PC-3 (cell line): ENCODE results near the gene RTKN. TPM values are rescaled to one million over a fixed set of nuclear protein-coding genes. Genes with fewer than 3 reads are reported as not detected.

Experiments used
- ATAC-seq: fragments of 200-7000 bp; cut with Tn5 transposase; 2 replicates; pipeline ENCODE4 v1.9.1; 2020; ENCODE audit warnings: mild to moderate bottlenecking, moderate library complexity
- BruUV-seq: library from RNA; stranded (reverse); fragments of 400-500 nt; replicated peaks from 2 replicates; lab custom pipeline; 2021; lab: Mats Ljungman, UMichigan
- CTCF ChIA-PET: fragments of 300-600 bp; sonication (Branson Sonifier 250); formaldehyde crosslinking; loops from one replicate; lab custom pipeline; 2022; ENCODE audit warnings: antibody characterized with exemption; lab: Charles Lee
- POLR2A ChIA-PET: fragments of 300-600 bp; sonication (Branson Sonifier 250); formaldehyde crosslinking; loops from one replicate; lab custom pipeline; 2022; ENCODE audit warnings: antibody characterized with exemption; ENCODE audit not compliant: unreplicated experiment; lab: Charles Lee
- DNase-seq: peaks from one replicate; pipeline ENCODE4 v3.0.0-alpha.2; 2015
- H2AFZ ChIP-seq: fragments of 300-600 bp; sonication (generic); 2 replicates; pipeline ENCODE4 v1.6.0; 2016; ENCODE audit warnings: antibody characterized with exemption, low read length
- H3F3A ChIP-seq: fragments of 300-600 bp; sonication (generic); one replicate; pipeline ENCODE4 v1.6.0; 2017; ENCODE audit warnings: antibody characterized with exemption, low read length, control low read depth, mild to moderate bottlenecking; ENCODE audit not compliant: unreplicated experiment
- H3K27ac ChIP-seq: fragments of 300-600 bp; sonication (generic); 2 replicates; pipeline ENCODE4 v1.5.1; 2016; ENCODE audit warnings: mild to moderate bottlenecking, low read length
- H3K27me3 ChIP-seq: fragments of 300-600 bp; sonication (generic); 2 replicates; pipeline ENCODE4 v1.6.1; 2016; ENCODE audit warnings: low read length, mixed read lengths
- H3K36me3 ChIP-seq: fragments of 300-600 bp; sonication (generic); 2 replicates; pipeline ENCODE4 v1.6.1; 2016; ENCODE audit warnings: low read depth, mixed run types, low read length, mixed read lengths
- H3K4me1 ChIP-seq: fragments of 300-600 bp; sonication (generic); 2 replicates; pipeline ENCODE4 v1.5.1; 2016; ENCODE audit warnings: low read length; ENCODE audit not compliant: insufficient read depth
- H3K4me2 ChIP-seq: fragments of 300-600 bp; sonication (generic); 2 replicates; pipeline ENCODE4 v1.6.0; 2016; ENCODE audit warnings: low read length
- H3K4me3 ChIP-seq: fragments of 300-600 bp; sonication (generic); 2 replicates; pipeline ENCODE4 v1.5.1; 2016; ENCODE audit warnings: mild to moderate bottlenecking, low read length, mixed read lengths
- H3K79me2 ChIP-seq: fragments of 300-600 bp; sonication (generic); 2 replicates; pipeline ENCODE4 v1.6.1; 2017; ENCODE audit warnings: low read length, mixed read lengths
- H3K9ac ChIP-seq: fragments of 300-600 bp; sonication (generic); 2 replicates; pipeline ENCODE4 v1.6.0; 2016; ENCODE audit warnings: mild to moderate bottlenecking, low read length
- H3K9me2 ChIP-seq: fragments of 300-600 bp; sonication (generic); replicated peaks from 2 replicates; pipeline ENCODE4 v1.6.1; 2016; ENCODE audit warnings: mixed run types, low read length, mixed read lengths
- H3K9me3 ChIP-seq: fragments of 300-600 bp; sonication (generic); 2 replicates; pipeline ENCODE4 v1.6.1; 2016; ENCODE audit warnings: low read length, mixed read lengths
- H4K20me1 ChIP-seq: fragments of 300-600 bp; sonication (generic); 2 replicates; pipeline ENCODE4 v1.6.1; 2016; ENCODE audit warnings: low read length, mixed read lengths
- EZH2 ChIP-seq: fragments of 300-600 bp; sonication (generic); IDR thresholded peaks from one replicate; pipeline ENCODE4 v1.6.1; 2017; ENCODE audit warnings: antibody characterized with exemption, mild to moderate bottlenecking, low read length; ENCODE audit not compliant: unreplicated experiment
- EZH2phosphoT487 ChIP-seq: fragments of 300-600 bp; sonication (generic); IDR thresholded peaks from 2 replicates; pipeline ENCODE4 v1.6.1; 2018; ENCODE audit warnings: mild to moderate bottlenecking, antibody characterized with exemption, low read length, borderline replicate concordance
- intact Hi-C: fragments of 100-400 bp; cut with micrococcal nuclease; formaldehyde crosslinking; loops from 2 replicates; pipeline ENCODE4 v1.9.0; 2023
- total RNA-seq: library from RNA; depleted of rRNA; stranded (reverse); fragments of >200 nt; gene quantifications from 2 replicates; pipeline ENCODE4 v1.2.3, GENCODE V29; 2014
- TF ChIP-seq, protein P1 (sequence below): fragments of 300-600 bp; sonication (generic); conservative IDR thresholded peaks from 2 replicates; pipeline ENCODE4 v1.5.1; 2017; ENCODE audit warnings: antibody characterized with exemption, low read depth, mild to moderate bottlenecking, low read length

Gene RTKN
- total RNA-seq, 1 experiment from 2014 or later = 90.5 TPM

DNA sequence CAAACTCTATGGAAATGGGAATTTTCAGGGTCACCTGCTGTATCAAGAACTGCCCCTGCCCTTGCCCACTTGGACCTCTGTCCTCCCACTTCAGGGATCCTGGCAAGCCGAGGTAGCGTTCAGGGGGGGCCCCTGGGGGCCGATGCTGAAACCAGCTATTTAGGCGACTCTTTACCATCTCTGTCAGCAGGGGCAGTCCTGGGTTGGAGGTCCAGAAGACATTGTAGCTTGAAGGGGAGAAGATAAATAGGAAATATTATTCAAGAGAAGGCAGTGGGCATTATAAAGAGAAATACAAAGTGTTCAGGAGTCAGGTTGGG is 21.0 kb upstream of the RTKN start:
- intact Hi-C loops = no loop called here
- H3K4me3 ChIP-seq = no peak overlapping the region
- H3K27me3 ChIP-seq = no peaks in the 10 kb centered on the region
- TF ChIP-seq EZH2phosphoT487 (no peak), EZH2 (no peak)
- TF ChIP-seq, protein P1, sequence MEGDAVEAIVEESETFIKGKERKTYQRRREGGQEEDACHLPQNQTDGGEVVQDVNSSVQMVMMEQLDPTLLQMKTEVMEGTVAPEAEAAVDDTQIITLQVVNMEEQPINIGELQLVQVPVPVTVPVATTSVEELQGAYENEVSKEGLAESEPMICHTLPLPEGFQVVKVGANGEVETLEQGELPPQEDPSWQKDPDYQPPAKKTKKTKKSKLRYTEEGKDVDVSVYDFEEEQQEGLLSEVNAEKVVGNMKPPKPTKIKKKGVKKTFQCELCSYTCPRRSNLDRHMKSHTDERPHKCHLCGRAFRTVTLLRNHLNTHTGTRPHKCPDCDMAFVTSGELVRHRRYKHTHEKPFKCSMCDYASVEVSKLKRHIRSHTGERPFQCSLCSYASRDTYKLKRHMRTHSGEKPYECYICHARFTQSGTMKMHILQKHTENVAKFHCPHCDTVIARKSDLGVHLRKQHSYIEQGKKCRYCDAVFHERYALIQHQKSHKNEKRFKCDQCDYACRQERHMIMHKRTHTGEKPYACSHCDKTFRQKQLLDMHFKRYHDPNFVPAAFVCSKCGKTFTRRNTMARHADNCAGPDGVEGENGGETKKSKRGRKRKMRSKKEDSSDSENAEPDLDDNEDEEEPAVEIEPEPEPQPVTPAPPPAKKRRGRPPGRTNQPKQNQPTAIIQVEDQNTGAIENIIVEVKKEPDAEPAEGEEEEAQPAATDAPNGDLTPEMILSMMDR = no peak
- H3K9me3 ChIP-seq = no peaks in the 10 kb centered on the region
- peaks cover 11% of the 10 kb centered on the region; the same call in 1 of the 2 replicates for H3K4me1 ChIP-seq
- H4K20me1 ChIP-seq = no peaks in the 10 kb centered on the region
- DNase-seq (no peak), ATAC-seq (no peak)
- no peaks in the 10 kb centered on the region for H3K9me2 ChIP-seq
- H3K4me2 ChIP-seq = no peak overlapping the region
- H3F3A ChIP-seq = no peaks in the 10 kb centered on the region
- peaks cover 5% of the 10 kb centered on the region; the same call in 1 of the 2 replicates for H3K36me3 ChIP-seq
- BruUV-seq = no TSS peak
- peaks cover 43% of the 10 kb centered on the region for H3K79me2 ChIP-seq
- H3K9ac ChIP-seq = no peak overlapping the region
- H2AFZ ChIP-seq = no peak overlapping the region
- POLR2A ChIA-PET = no interaction called here
- H3K27ac ChIP-seq = no peak overlapping the region
- CTCF ChIA-PET = no interaction called here

DNA sequence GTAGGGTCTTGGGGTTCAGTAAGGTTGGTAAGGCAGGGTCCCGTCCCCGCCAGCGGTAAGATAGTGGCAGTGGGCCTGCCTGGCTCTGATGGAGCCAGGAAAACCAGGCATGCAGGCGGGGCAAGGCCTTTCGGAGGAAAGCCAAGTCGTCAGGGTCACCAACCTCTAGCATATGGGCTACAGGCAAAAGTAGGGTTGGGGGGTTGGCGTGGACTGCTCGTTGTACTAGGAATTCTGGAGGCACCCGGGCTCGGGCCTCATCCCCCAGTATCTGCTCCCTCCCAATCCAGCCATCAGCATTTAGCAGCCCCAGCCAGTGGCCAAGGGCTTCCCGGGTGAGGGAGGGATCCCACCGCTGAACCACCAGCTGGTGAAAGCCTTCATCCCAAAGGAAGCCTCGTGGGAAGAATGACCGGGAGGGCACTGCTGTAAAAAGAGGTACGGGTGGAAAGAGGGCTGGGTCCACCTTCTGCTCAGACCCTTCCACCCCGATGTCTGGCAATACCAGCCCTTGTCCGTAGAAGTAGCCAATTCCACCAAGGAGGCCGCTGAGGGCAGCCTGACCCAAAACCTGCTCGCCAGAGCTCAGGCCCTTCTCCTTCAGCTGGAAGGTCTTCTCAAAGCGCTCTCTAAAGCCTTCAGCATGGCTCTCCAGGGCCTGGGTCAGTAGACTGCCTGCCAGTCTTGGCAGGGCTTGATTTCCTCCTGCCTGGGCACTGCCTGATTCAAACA is 20.5 kb upstream of the RTKN start:
- Histone ChIP-seq H3K9me3 (no peaks in the 10 kb centered on the region), H3K27ac (no peak overlapping the region), H3K4me1 (peaks cover 11% of the 10 kb centered on the region; the same call in 1 of the 2 replicates), H3K36me3 (peaks cover 5% of the 10 kb centered on the region; the same call in 1 of the 2 replicates), H3F3A (no peaks in the 10 kb centered on the region), H3K9ac (no peak overlapping the region), H3K4me2 (no peak overlapping the region), H2AFZ (no peak overlapping the region), H3K27me3 (no peaks in the 10 kb centered on the region), H4K20me1 (no peaks in the 10 kb centered on the region), H3K9me2 (no peaks in the 10 kb centered on the region), H3K79me2 (peaks cover 43% of the 10 kb centered on the region), H3K4me3 (no peak overlapping the region)
- BruUV-seq = no TSS peak
- TF ChIP-seq EZH2phosphoT487 (no peak), EZH2 (no peak)
- TF ChIP-seq, protein P1 = no peak
- POLR2A ChIA-PET = no interaction called here
- CTCF ChIA-PET = no interaction called here
- intact Hi-C loops = no loop called here
- no peak for ATAC-seq
- no peak for DNase-seq
